ENCODE results near the gene ARID5B. TPM values are rescaled to one million over a fixed set of nuclear protein-coding genes. Genes with fewer than 3 reads are reported as not detected.

ARID5B gene
- total RNA-seq, 2 experiments from 2014 or later: 86.3 to 87.1 TPM

- no peaks in the 10 kb centered on the region for H3K9me3 Mint-ChIP-seq
- DNase-seq: no peak
- H3K27ac Mint-ChIP-seq: no peak overlapping the region
- no peak overlapping the region for H3K4me3 Mint-ChIP-seq
- H3K27me3 Mint-ChIP-seq (ENCODE audit: low read depth): no peaks in the 10 kb centered on the region
- CTCF ChIA-PET: interaction anchor here (0.7 to 1.2 kb wide), 3 partner anchors 10 to 12 kb away, joined by 3 to 5 read pairs (median 4); no protein-coding TSS in a partner anchor
- H3K4me1 Mint-ChIP-seq (ENCODE audit: low read depth): peaks cover 55% of the 10 kb centered on the region
- intact Hi-C loops (cut with micrococcal nuclease): no loop called here
- H3K36me3 Mint-ChIP-seq (ENCODE audit: low read depth): peaks cover 76% of the 10 kb centered on the region
These were observed 48.2 kb downstream of the ARID5B start for GRCh38 chr10:61949687-61950086.

GRCh38 chr10:61950449-61951143 is 49.1 kb downstream of the ARID5B start:
- CTCF ChIA-PET: interaction anchor here (1.1 kb wide), 1 partner anchor 11 kb away, joined by 4 read pairs; no protein-coding TSS in a partner anchor

GRCh38 chr10:61951144-61951483 is 49.6 kb downstream of the ARID5B start:
- intact Hi-C loops (cut with micrococcal nuclease): no loop called here

More at GRCh38 chr10:61950449-61951143, 49.1 kb downstream of the ARID5B start:
- intact Hi-C loops (cut with micrococcal nuclease): no loop called here
- H3K27ac Mint-ChIP-seq: no peak overlapping the region
- no peaks in the 10 kb centered on the region for H3K27me3 Mint-ChIP-seq (ENCODE audit: low read depth)
- peaks cover 57% of the 10 kb centered on the region for H3K4me1 Mint-ChIP-seq (ENCODE audit: low read depth)
- H3K4me3 Mint-ChIP-seq: no peak overlapping the region
- H3K9me3 Mint-ChIP-seq: no peaks in the 10 kb centered on the region
- no peak for DNase-seq
- peaks cover 79% of the 10 kb centered on the region for H3K36me3 Mint-ChIP-seq (ENCODE audit: low read depth)

GRCh38 chr10:61952028-61952674 is 50.7 kb downstream of the ARID5B start:
- DNase-seq: no peak
- no peak overlapping the region for H3K4me3 Mint-ChIP-seq
- CTCF ChIA-PET: interaction anchor here (0.6 kb wide), 1 partner anchor 54 kb away, joined by 3 read pairs; no protein-coding TSS in a partner anchor
- intact Hi-C loops (cut with micrococcal nuclease): no loop called here
- H3K9me3 Mint-ChIP-seq: no peaks in the 10 kb centered on the region
- peak overlapping the region; percentile 11 for H3K27ac Mint-ChIP-seq
- H3K27me3 Mint-ChIP-seq (ENCODE audit: low read depth): no peaks in the 10 kb centered on the region
- H3K36me3 Mint-ChIP-seq (ENCODE audit: low read depth): peaks cover 80% of the 10 kb centered on the region
- peaks cover 65% of the 10 kb centered on the region for H3K4me1 Mint-ChIP-seq (ENCODE audit: low read depth)

More at GRCh38 chr10:61951144-61951483, 49.6 kb downstream of the ARID5B start:
- DNase-seq: no peak
- H3K4me3 Mint-ChIP-seq: no peak overlapping the region
- CTCF ChIA-PET: interaction anchor here (1.1 kb wide), 1 partner anchor 10 kb away, joined by 4 read pairs; no protein-coding TSS in a partner anchor
- H3K9me3 Mint-ChIP-seq: no peaks in the 10 kb centered on the region
- H3K36me3 Mint-ChIP-seq (ENCODE audit: low read depth): peaks cover 82% of the 10 kb centered on the region
- H3K27me3 Mint-ChIP-seq (ENCODE audit: low read depth): no peaks in the 10 kb centered on the region
- peaks cover 59% of the 10 kb centered on the region for H3K4me1 Mint-ChIP-seq (ENCODE audit: low read depth)
- no peak overlapping the region for H3K27ac Mint-ChIP-seq

GRCh38 chr10:61953183-61953582 is 51.7 kb downstream of the ARID5B start:
- Mint-ChIP-seq H3K36me3 (ENCODE audit: low read depth) (peaks cover 76% of the 10 kb centered on the region), H3K9me3 (no peaks in the 10 kb centered on the region), H3K4me1 (ENCODE audit: low read depth) (peaks cover 67% of the 10 kb centered on the region), H3K4me3 (no peak overlapping the region), H3K27me3 (ENCODE audit: low read depth) (no peaks in the 10 kb centered on the region), H3K27ac (no peak overlapping the region)
- DNase-seq: no peak
- intact Hi-C loops (cut with micrococcal nuclease): no loop called here
- CTCF ChIA-PET: interaction anchor here (0.6 kb wide), 1 partner anchor 400 kb away, joined by 3 read pairs; no protein-coding TSS in a partner anchor

- intact Hi-C loops (cut with micrococcal nuclease): no loop called here
- no peak for DNase-seq
- no peaks in the 10 kb centered on the region for H3K9me3 Mint-ChIP-seq
- no peaks in the 10 kb centered on the region for H3K27me3 Mint-ChIP-seq (ENCODE audit: low read depth)
- peaks cover 71% of the 10 kb centered on the region for H3K36me3 Mint-ChIP-seq (ENCODE audit: low read depth)
- H3K4me3 Mint-ChIP-seq: no peak overlapping the region
- CTCF ChIA-PET: no interaction called here
- H3K4me1 Mint-ChIP-seq (ENCODE audit: low read depth): peaks cover 78% of the 10 kb centered on the region
- H3K27ac Mint-ChIP-seq: peak overlapping the region; percentile 61
These were observed 56.3 kb downstream of the ARID5B start for GRCh38 chr10:61957806-61958205.

- no peak for DNase-seq
- no peak overlapping the region for H3K4me3 Mint-ChIP-seq
- peaks cover 80% of the 10 kb centered on the region for H3K4me1 Mint-ChIP-seq (ENCODE audit: low read depth)
- CTCF ChIA-PET: interaction anchor here (0.8 to 1.1 kb wide), 2 partner anchors 9 to 11 kb away, joined by 3 to 5 read pairs; no protein-coding TSS in a partner anchor
- no peaks in the 10 kb centered on the region for H3K9me3 Mint-ChIP-seq
- H3K27me3 Mint-ChIP-seq (ENCODE audit: low read depth): no peaks in the 10 kb centered on the region
- intact Hi-C loops (cut with micrococcal nuclease): no loop called here
- H3K27ac Mint-ChIP-seq: peak overlapping the region; percentile 61
- peaks cover 71% of the 10 kb centered on the region for H3K36me3 Mint-ChIP-seq (ENCODE audit: low read depth)
These were observed 56.8 kb downstream of the ARID5B start for GRCh38 chr10:61958311-61958710.

GRCh38 chr10:61958805-61959204 is 57.3 kb downstream of the ARID5B start:
- Mint-ChIP-seq H3K9me3 (no peaks in the 10 kb centered on the region), H3K4me3 (no peak overlapping the region), H3K27me3 (ENCODE audit: low read depth) (no peaks in the 10 kb centered on the region), H3K27ac (peak overlapping the region; percentile 61), H3K4me1 (ENCODE audit: low read depth) (peaks cover 81% of the 10 kb centered on the region), H3K36me3 (ENCODE audit: low read depth) (peaks cover 73% of the 10 kb centered on the region)
- CTCF ChIA-PET: interaction anchor here (0.8 to 1.1 kb wide), 2 partner anchors 8 to 12 kb away, joined by 3 to 5 read pairs; no protein-coding TSS in a partner anchor
- intact Hi-C loops (cut with micrococcal nuclease): no loop called here
- DNase-seq: no peak

- CTCF ChIA-PET: interaction anchor here (1.3 kb wide), 1 partner anchor 11 kb away, joined by 5 read pairs; no protein-coding TSS in a partner anchor
- intact Hi-C loops (cut with micrococcal nuclease): no loop called here
- no peaks in the 10 kb centered on the region for H3K9me3 Mint-ChIP-seq
- peaks cover 76% of the 10 kb centered on the region for H3K36me3 Mint-ChIP-seq (ENCODE audit: low read depth)
- no peaks in the 10 kb centered on the region for H3K27me3 Mint-ChIP-seq (ENCODE audit: low read depth)
- no peak overlapping the region for H3K4me3 Mint-ChIP-seq
- DNase-seq: no peak
- peaks cover 86% of the 10 kb centered on the region for H3K4me1 Mint-ChIP-seq (ENCODE audit: low read depth)
- H3K27ac Mint-ChIP-seq: no peak overlapping the region
These were observed 58.3 kb downstream of the ARID5B start for GRCh38 chr10:61959814-61960213.

GRCh38 chr10:61960396-61961120 is 59.1 kb downstream of the ARID5B start:
- Mint-ChIP-seq H3K27ac (peak overlapping the region; percentile 5), H3K36me3 (ENCODE audit: low read depth) (peaks cover 70% of the 10 kb centered on the region), H3K9me3 (no peaks in the 10 kb centered on the region), H3K27me3 (ENCODE audit: low read depth) (no peaks in the 10 kb centered on the region), H3K4me3 (no peak overlapping the region), H3K4me1 (ENCODE audit: low read depth) (peaks cover 83% of the 10 kb centered on the region)
- CTCF ChIA-PET: interaction anchor here (1.3 to 1.4 kb wide), 2 partner anchors 10 to 12 kb away, joined by 4 to 5 read pairs; no protein-coding TSS in a partner anchor
- intact Hi-C loops (cut with micrococcal nuclease): no loop called here
- no peak for DNase-seq

- Mint-ChIP-seq H3K36me3 (ENCODE audit: low read depth) (peaks cover 70% of the 10 kb centered on the region), H3K9me3 (no peaks in the 10 kb centered on the region), H3K4me1 (ENCODE audit: low read depth) (peaks cover 84% of the 10 kb centered on the region), H3K27me3 (ENCODE audit: low read depth) (no peaks in the 10 kb centered on the region), H3K27ac (peak overlapping the region; percentile 70), H3K4me3 (no peak overlapping the region)
- DNase-seq: peak; percentile 26
- intact Hi-C loops (cut with micrococcal nuclease): no loop called here
- CTCF ChIA-PET: interaction anchor here (1.4 kb wide), 1 partner anchor 11 kb away, joined by 4 read pairs; no protein-coding TSS in a partner anchor
These were observed 59.8 kb downstream of the ARID5B start for GRCh38 chr10:61961278-61961677.

GRCh38 chr10:61962971-61963370 is 61.5 kb downstream of the ARID5B start:
- Mint-ChIP-seq H3K9me3 (no peaks in the 10 kb centered on the region), H3K36me3 (ENCODE audit: low read depth) (peaks cover 76% of the 10 kb centered on the region), H3K27ac (peak overlapping the region; percentile 87), H3K4me3 (no peak overlapping the region), H3K4me1 (ENCODE audit: low read depth) (peaks cover 88% of the 10 kb centered on the region), H3K27me3 (ENCODE audit: low read depth) (no peaks in the 10 kb centered on the region)
- intact Hi-C loops (cut with micrococcal nuclease): no loop called here
- CTCF ChIA-PET: interaction anchor here (1.2 kb wide), 2 partner anchors 61 to 75 kb away, joined by 3 read pairs; no protein-coding TSS in a partner anchor
- no peak for DNase-seq

Measured in activated naive CD4-positive, alpha-beta T cell treated with anti-CD3 and anti-CD28 coated beads for 36 hours (primary cell).